ENCODE results near the gene PICALM. TPM values are rescaled to one million over a fixed set of nuclear protein-coding genes. Genes with fewer than 3 reads are reported as not detected.
"Not testable (repeated sequence)": the region's sequence is repeated elsewhere in the genome, so short reads cannot be mapped to it uniquely, and the experiment has no call there.

Gene PICALM
- total RNA-seq, 2 donors from 2014 or later: 208 to 223 TPM

DNA sequence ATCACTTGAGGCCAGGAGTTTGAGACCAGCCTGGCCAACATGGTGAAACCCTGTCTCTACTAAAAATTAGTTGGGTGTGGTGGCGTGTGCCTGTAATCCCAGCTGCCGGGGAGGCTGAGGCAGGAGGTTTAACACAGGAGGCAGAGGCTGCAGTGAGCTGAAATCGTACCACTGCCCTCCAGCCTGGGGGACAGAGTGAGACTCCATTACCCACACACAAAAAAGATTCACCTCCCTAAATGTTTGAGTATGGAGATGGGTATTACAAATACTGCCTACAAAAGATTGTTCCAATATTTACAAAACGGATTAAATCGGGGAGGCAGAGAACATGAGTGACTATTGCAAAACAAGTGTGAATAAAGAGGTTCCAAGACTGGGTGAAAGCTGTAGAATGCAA, 98.3 kb downstream of the PICALM start:
- no peak for DNase-seq (ENCODE audit: low spot score)
- no peaks in the 10 kb centered on the region for H3K27me3 Mint-ChIP-seq
- no peaks in the 10 kb centered on the region for H3K9me3 Mint-ChIP-seq
- no peak overlapping the region for H3K4me3 Mint-ChIP-seq
- peak overlapping the region; percentile 47 to 83 for H3K27ac Mint-ChIP-seq
- peaks cover 36 to 38% of the 10 kb centered on the region in 2 donors for H3K4me1 Mint-ChIP-seq (ENCODE audit: low read depth in 2 of 2)
- ATAC-seq: no peak
- peaks cover 33% of the 10 kb centered on the region for H3K36me3 Mint-ChIP-seq

DNA sequence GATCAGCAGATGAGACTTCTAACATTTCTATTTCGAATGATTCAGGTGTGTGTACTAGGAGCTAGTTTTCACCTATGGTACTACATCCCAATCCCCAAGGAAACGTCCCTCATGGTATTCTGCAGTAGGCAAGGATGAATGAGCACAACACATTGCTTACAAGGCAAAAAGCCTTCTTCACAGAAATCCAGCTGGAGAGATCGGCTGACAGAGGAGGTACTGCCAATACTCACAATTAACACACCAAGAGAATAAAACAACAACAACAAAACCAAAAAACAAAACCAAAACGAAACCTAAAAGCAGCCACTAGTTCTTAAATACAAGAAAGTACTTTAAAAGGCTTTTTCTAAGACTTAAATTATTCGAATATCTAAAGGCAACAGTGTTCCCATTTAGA, 101.4 kb downstream of the PICALM start:
- H3K27me3 Mint-ChIP-seq: no peaks in the 10 kb centered on the region

DNA sequence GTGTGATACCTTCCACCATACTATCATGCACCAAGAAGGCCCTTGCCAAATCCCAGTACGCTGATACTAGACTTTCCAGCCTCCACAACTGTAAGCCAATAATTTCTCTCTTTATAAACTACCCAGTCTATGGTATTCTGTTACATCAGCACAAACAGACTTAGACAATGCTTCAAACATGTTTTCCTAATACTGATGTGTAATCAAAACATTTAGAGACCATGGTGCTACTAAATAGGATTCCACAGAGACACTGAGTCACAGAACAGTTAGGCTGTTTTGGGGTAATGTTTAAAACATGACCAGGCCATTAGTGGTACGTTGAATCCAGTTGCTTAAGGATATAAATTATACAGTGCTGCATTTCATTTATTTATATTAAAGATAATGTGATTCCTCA, 103.7 kb downstream of the PICALM start:
- Mint-ChIP-seq H3K36me3 (peaks cover 41% of the 10 kb centered on the region), H3K27me3 (no peaks in the 10 kb centered on the region), H3K4me3 (no peak overlapping the region), H3K4me1 (ENCODE audit: low read depth in 2 of 2) (peaks cover 47 to 51% of the 10 kb centered on the region in 2 donors), H3K27ac (no peak overlapping the region), H3K9me3 (no peaks in the 10 kb centered on the region)
- ATAC-seq (no peak), DNase-seq (ENCODE audit: low spot score) (no peak)

More for the DNA sequence above, 101.4 kb downstream of the PICALM start:
- Mint-ChIP-seq H3K36me3 (peaks cover 43% of the 10 kb centered on the region), H3K27ac (peak overlapping the region; percentile 63 to 83), H3K4me1 (ENCODE audit: low read depth in 2 of 2) (peaks cover 38 to 42% of the 10 kb centered on the region in 2 donors), H3K4me3 (no peak overlapping the region), H3K9me3 (no peaks in the 10 kb centered on the region)
- ATAC-seq (no peak), DNase-seq (ENCODE audit: low spot score) (no peak)

DNA sequence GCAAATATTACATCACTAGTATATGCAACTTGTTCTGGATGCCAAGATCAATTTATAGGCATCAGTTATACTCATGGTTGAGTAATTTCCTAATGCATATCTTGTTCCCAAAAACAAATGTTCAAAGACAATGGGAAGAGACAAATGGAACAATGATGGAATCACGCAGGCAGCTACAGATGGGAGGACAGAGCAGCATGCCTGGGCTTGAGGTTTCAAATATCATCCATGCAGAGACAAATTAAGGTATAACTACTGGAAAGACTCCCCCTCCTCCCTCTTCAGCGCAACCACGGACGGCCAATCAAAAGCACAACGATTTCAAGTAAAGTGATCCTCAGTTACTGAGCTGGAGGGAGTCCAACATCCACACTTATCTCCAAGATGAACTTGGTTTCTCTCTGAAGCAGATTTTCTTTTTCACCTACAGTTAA, 106.9 kb downstream of the PICALM start:
- ATAC-seq (no peak), DNase-seq (ENCODE audit: low spot score) (no peak)
- peak overlapping the region; percentile 24 to 76 for H3K27ac Mint-ChIP-seq
- H3K4me1 Mint-ChIP-seq (ENCODE audit: low read depth in 2 of 2): peaks cover 30 to 45% of the 10 kb centered on the region in 2 donors
- H3K4me3 Mint-ChIP-seq: no peak overlapping the region
- H3K36me3 Mint-ChIP-seq: peaks cover 29% of the 10 kb centered on the region
- H3K9me3 Mint-ChIP-seq: no peaks in the 10 kb centered on the region
- no peaks in the 10 kb centered on the region for H3K27me3 Mint-ChIP-seq

DNA sequence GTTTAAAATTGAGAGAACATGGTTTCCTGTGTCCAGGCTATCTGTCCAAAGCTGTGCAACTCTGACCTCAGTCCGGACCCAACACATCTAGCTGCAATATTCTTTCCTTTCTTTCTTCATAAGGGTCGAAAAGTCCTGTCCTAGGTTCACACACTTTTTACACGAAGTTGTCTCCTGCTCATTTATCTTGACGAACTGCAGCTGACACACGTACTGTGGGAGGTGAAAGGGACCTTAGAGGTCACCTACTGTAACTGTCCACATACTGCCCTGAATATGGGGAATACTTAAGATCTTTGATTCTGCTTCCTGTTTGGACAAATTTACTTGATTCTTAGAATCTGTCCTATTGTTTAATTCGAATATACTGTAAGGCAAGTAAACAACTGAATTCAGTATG, 107.8 kb downstream of the PICALM start:
- Mint-ChIP-seq H3K27me3 (no peaks in the 10 kb centered on the region), H3K9me3 (no peaks in the 10 kb centered on the region), H3K4me3 (no peak overlapping the region), H3K36me3 (peaks cover 33% of the 10 kb centered on the region), H3K4me1 (ENCODE audit: low read depth in 2 of 2) (peaks cover 30 to 47% of the 10 kb centered on the region in 2 donors), H3K27ac (peak overlapping the region; percentile 58 to 76)
- no peak for DNase-seq (ENCODE audit: low spot score)
- no peak for ATAC-seq

DNA sequence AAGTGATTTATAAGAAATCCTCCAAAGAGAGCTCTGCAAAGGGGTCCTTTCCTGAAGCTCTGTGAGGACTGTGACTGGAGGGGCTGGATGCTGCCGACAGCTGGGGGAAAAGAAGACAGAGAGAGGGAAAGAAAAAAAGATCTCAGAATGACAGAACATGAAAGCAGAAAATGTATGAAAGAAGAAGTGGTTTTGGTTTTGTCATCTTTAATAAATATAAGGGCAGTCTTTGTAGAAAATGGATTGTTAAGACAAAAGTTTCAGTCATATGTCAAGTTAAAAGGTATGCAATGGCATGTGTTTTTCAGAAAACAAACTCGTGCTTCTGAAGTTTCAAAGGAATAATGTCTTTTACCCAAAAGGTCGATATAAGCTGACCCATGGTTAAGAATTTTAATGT, 108.2 kb downstream of the PICALM start:
- Mint-ChIP-seq H3K4me3 (peak overlapping the region; percentile 10), H3K27ac (peak overlapping the region; percentile 58 to 76), H3K27me3 (no peaks in the 10 kb centered on the region), H3K9me3 (no peaks in the 10 kb centered on the region), H3K36me3 (peaks cover 38% of the 10 kb centered on the region), H3K4me1 (ENCODE audit: low read depth in 2 of 2) (peaks cover 30 to 45% of the 10 kb centered on the region in 2 donors)
- DNase-seq (ENCODE audit: low spot score) (no peak), ATAC-seq (no peak)

DNA sequence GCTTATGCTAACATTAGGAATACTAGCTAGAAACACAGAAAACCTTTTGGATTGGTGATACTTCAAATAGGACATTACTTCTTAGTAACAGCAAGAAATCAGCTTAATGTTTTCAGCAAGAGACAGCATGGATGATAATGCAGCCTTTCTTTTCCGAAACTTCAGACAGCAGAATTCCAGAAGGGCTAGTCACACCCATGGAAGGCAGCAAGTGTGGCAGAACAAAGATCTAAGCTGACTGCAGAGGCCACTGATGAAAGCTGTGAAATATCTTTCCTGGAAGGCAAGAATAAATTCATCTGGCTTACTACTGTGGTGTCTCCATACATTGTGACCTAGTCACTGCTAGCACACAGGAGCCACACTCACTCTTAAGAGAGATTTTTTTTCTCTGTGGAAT, 113.4 kb downstream of the PICALM start:
- peak overlapping the region; percentile 33 to 69 for H3K27ac Mint-ChIP-seq
- H3K4me1 Mint-ChIP-seq (ENCODE audit: low read depth in 2 of 2): peaks cover 39 to 52% of the 10 kb centered on the region in 2 donors
- peaks cover 8% of the 10 kb centered on the region for H3K9me3 Mint-ChIP-seq
- no peaks in the 10 kb centered on the region for H3K27me3 Mint-ChIP-seq
- no peak for ATAC-seq
- no peak for DNase-seq (ENCODE audit: low spot score)
- H3K4me3 Mint-ChIP-seq: no peak overlapping the region
- H3K36me3 Mint-ChIP-seq: peaks cover 44% of the 10 kb centered on the region

DNA sequence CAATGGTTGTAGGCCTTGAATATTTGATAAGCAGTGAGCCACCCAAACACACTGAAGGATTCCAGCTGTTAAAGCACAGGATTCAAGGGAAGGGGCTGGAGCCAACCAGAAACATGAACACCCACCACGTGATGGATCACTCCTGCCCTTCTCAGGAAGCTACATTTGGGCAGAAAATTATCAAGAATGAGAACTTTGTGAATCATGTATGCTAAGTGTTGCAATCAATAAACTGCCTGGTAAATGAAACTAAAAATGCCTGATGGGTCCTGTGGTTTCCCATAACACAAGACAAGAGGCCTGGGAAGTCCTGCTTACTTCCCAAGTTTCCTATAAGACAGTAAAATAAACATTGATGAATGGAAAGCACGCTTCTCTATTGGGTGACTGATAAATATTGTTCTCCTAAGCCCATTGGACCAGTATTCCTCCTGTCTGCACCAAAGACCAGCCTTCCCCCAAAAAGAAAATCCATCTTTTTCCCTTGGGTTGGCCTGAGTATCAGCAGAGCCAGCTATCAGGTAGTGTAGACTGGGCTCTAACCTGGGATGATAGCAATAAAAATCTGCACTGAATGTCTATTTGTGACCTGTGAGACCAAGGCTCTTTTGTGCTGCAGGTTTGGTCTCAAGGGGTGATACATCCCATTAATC, 115.3 kb downstream of the PICALM start:
- H3K9me3 Mint-ChIP-seq: peaks cover 8% of the 10 kb centered on the region
- peak; percentile 13 to 46 for ATAC-seq

DNA sequence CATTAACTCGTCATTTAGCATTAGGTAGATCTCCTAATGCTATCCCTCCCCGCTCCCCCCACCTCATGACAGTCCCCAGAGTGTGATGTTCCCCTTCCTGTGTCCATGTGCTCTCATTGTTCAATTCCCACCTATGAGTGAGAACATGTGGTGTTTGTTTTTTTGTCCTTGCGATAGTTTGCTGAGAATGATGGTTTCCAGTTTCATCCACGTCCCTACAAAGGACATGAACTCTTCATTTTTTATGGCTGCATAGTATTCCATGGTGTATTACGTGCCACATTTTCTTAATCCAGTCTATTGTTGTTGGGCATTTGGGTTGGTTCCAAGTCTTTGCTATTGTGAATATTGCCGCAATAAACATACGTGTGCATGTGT, 116.8 kb downstream of the PICALM start:
- ATAC-seq; H3K4me3 Mint-ChIP-seq; H3K27me3 Mint-ChIP-seq; H3K9me3 Mint-ChIP-seq; DNase-seq (ENCODE audit: low spot score): not testable (repeated sequence)
- peaks cover 35% of the 10 kb centered on the region for H3K36me3 Mint-ChIP-seq
- H3K27ac Mint-ChIP-seq: peak overlapping the region; percentile 46 to 72
- H3K4me1 Mint-ChIP-seq (ENCODE audit: low read depth in 2 of 2): peaks cover 52 to 54% of the 10 kb centered on the region in 2 donors

More for the DNA sequence above, 115.3 kb downstream of the PICALM start:
- Mint-ChIP-seq H3K27me3 (no peaks in the 10 kb centered on the region), H3K27ac (peak overlapping the region; percentile 43 to 84), H3K36me3 (peaks cover 37% of the 10 kb centered on the region), H3K4me3 (no peak overlapping the region), H3K4me1 (ENCODE audit: low read depth in 2 of 2) (peaks cover 38 to 47% of the 10 kb centered on the region in 2 donors)
- no peak for DNase-seq (ENCODE audit: low spot score)

DNA sequence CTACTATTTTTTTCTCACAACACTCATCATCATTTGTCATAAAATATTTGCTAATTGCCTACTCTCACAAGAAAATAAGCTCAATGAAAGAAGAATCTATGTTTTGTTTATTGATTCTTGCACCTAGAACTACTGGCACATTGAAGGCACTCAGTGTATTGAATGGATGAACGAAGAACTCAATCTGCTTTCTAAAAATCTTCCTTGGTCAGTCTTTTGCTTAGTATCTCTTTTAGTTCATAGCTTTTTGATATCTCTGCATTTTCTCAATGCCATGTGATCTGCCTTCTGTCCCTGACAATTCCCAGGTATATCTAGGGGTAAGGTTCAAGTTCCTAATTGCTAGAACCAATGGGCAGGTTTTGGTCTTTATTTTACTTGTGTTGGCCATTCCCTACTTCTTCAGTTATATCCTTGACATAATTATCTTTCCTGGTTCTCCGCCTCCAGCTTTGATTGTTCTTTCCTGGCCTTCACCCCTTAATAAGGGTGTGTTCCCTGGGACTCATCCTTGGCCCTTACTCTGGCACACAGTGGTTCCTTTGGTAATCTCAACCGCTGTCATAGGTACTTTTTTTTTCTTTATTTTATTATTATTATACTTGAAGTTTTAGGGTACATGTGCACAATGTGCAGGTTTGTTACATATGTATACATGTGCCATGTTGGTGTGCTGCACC, 117.3 kb downstream of the PICALM start:
- Mint-ChIP-seq H3K9me3 (peaks cover 10% of the 10 kb centered on the region), H3K4me1 (ENCODE audit: low read depth in 2 of 2) (peaks cover 56% of the 10 kb centered on the region in 2 donors), H3K36me3 (peaks cover 35% of the 10 kb centered on the region), H3K27me3 (no peaks in the 10 kb centered on the region), H3K4me3 (peak overlapping the region; percentile 47), H3K27ac (peak overlapping the region; percentile 46 to 72)
- DNase-seq (ENCODE audit: low spot score): no peak
- no peak for ATAC-seq

DNA sequence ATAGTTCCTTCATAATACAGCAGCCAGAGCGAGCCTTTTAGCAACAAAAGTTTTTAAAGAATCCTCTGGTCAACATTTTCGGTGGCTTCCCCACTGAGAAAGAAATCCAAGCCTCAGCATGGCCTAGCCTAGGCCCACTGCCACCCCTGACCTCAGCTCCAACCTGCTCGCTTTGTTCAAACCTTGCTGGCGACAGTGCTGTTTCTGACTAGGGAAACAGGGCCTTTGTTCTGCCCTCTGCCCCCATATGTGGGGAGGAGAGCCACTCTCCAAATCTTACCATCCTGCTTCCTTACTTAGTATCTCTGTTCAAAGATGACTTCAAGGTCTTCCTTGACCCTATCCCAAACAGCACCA, 117.9 kb downstream of the PICALM start:
- no peak for DNase-seq (ENCODE audit: low spot score)
- Mint-ChIP-seq H3K36me3 (peaks cover 29% of the 10 kb centered on the region), H3K4me1 (ENCODE audit: low read depth in 2 of 2) (peaks cover 59 to 62% of the 10 kb centered on the region in 2 donors), H3K9me3 (peaks cover 13% of the 10 kb centered on the region), H3K27me3 (no peaks in the 10 kb centered on the region), H3K4me3 (peak overlapping the region; percentile 47), H3K27ac (peak overlapping the region; percentile 46 to 72)
- ATAC-seq: no peak

DNA sequence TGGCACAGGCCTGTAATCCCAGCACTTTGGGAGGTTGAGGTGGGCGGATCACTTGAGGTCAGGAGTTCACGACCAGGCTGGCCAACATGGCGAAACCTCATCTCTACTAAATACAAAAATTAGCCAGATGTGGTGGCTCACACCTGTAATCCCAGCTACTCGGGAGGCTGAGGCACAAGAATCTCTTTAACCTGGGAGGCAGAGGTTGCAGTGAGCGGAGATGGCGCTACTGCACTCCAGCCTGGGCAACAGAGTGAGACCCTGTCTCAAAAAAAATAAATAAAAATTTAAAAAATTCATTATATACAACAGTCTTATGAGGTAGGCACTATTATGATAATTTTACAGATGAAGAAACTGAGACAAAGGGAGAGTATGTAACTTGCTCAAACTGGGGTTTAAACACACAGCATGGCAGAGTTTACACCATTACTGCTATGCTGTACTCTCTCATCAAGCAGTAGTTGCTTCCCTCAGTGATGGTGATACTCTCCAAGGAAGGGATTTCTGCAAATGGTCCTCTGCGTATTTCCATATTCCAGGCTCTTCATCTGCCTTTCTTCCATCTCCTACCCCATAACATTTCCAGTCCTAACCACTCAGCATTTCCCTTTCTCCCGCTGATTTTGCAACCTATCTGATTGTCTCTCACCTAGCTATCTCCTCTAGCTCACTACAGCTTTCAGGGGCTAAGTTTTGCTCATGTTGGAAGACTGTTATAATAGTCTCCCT, 118.4 kb downstream of the PICALM start:
- peaks cover 64 to 66% of the 10 kb centered on the region in 2 donors for H3K4me1 Mint-ChIP-seq (ENCODE audit: low read depth in 2 of 2)
- ATAC-seq (no peak), DNase-seq (ENCODE audit: low spot score) (no peak)
- H3K4me3 Mint-ChIP-seq: peak overlapping the region; percentile 3
- peak overlapping the region; percentile 93 to 98 for H3K27ac Mint-ChIP-seq
- no peaks in the 10 kb centered on the region for H3K27me3 Mint-ChIP-seq
- H3K36me3 Mint-ChIP-seq: peaks cover 27% of the 10 kb centered on the region
- peaks cover 13% of the 10 kb centered on the region for H3K9me3 Mint-ChIP-seq

DNA sequence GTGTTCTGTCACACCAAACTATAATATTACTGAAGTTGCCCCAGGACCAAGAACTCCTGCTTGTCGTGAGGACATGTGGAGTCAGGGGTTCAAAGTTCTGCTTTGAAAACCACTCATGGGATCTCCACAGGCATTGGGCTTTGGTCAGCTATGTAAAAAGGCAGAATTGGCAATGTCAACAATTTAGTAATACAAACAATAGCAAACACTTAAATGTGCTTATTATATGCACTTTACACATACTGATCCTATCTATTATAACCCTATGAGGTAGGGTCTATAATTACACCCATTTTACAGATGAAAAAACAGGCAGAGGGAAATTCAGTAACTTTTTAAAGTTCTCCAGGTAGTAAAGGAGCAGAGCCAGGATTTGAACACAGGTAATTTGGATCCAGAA, 119.1 kb downstream of the PICALM start:
- peaks cover 13% of the 10 kb centered on the region for H3K9me3 Mint-ChIP-seq
- H3K4me3 Mint-ChIP-seq: no peak overlapping the region
- no peak for DNase-seq (ENCODE audit: low spot score)
- ATAC-seq: no peak
- H3K4me1 Mint-ChIP-seq (ENCODE audit: low read depth in 2 of 2): peaks cover 66 to 67% of the 10 kb centered on the region in 2 donors
- H3K36me3 Mint-ChIP-seq: peaks cover 23% of the 10 kb centered on the region
- no peaks in the 10 kb centered on the region for H3K27me3 Mint-ChIP-seq
- peak overlapping the region; percentile 93 to 98 for H3K27ac Mint-ChIP-seq

DNA sequence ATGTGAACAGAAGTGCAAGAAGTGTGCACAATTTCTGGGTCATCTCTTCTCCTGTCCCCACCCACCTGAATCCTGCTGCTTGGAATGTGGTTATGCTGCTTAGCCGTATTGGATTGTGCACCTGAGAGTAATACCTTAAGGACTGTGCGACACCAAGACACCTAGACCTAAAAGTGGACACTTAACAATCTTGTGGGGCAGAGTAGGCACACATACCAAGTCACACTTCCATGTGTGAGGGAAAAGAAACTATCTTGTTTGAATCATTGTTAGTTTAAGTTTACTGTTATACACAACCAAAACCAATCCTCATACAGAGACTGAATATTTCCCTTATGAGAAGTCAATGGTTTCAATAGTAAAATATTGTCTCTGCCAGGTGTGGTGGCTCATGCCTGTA, 120.0 kb downstream of the PICALM start:
- peaks cover 23% of the 10 kb centered on the region for H3K36me3 Mint-ChIP-seq

More for the DNA sequence above, 120.0 kb downstream of the PICALM start:
- Mint-ChIP-seq H3K9me3 (peaks cover 13% of the 10 kb centered on the region), H3K4me1 (ENCODE audit: low read depth in 2 of 2) (peaks cover 60 to 62% of the 10 kb centered on the region in 2 donors), H3K27ac (peak overlapping the region; percentile 93 to 98), H3K27me3 (no peaks in the 10 kb centered on the region), H3K4me3 (peak overlapping the region; percentile 92)
- DNase-seq (ENCODE audit: low spot score): no peak
- peak in 1 of 2 donors; percentile 55 for ATAC-seq
